Measurements from ENCODE around the gene SLK. TPM values are rescaled to one million over a fixed set of nuclear protein-coding genes. Genes with fewer than 3 reads are reported as not detected.

SLK gene
- polyA plus RNA-seq, 2 of the 4 experiments (the other 2 are of a cell fraction), result 23.3 to 29.2 TPM

DNA sequence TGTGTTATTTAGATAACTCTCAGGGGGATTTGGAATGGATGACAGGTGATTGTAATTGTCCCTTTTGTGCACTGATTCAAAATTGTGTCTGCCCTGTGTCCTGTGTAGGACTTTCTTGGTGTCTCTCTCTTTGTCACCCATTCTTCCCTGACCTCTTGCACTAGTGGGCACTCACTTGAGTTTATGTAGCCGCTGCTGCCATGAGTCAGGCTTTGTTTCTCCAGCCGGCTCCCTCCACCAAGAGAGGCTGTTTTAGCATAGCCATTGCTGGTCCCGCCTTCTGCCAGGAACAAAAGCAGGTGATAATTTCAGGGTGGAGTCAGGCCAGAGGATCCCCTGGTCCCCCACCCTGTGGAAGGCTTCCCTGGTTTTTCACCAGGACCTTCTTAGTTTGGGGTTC is 110.3 kb downstream of the SLK start:
- H3K4me2 ChIP-seq, result no peak overlapping the region
- 81% methylated on average over 3 of the region's 3 CpGs for WGBS (ENCODE audit: missing lambda C conversion rate)
- ChIA-PET CTCF (interaction anchor here (0.6 to 3.1 kb wide), 6 partner anchors 12 to 124 kb away, joined by 3 to 15 read pairs (median 6); partner anchors contain the start of gene SFR1), POLR2A (no interaction called here)
- no peak overlapping the region for H3K4me3 ChIP-seq
- TF ChIP-seq, protein P1, sequence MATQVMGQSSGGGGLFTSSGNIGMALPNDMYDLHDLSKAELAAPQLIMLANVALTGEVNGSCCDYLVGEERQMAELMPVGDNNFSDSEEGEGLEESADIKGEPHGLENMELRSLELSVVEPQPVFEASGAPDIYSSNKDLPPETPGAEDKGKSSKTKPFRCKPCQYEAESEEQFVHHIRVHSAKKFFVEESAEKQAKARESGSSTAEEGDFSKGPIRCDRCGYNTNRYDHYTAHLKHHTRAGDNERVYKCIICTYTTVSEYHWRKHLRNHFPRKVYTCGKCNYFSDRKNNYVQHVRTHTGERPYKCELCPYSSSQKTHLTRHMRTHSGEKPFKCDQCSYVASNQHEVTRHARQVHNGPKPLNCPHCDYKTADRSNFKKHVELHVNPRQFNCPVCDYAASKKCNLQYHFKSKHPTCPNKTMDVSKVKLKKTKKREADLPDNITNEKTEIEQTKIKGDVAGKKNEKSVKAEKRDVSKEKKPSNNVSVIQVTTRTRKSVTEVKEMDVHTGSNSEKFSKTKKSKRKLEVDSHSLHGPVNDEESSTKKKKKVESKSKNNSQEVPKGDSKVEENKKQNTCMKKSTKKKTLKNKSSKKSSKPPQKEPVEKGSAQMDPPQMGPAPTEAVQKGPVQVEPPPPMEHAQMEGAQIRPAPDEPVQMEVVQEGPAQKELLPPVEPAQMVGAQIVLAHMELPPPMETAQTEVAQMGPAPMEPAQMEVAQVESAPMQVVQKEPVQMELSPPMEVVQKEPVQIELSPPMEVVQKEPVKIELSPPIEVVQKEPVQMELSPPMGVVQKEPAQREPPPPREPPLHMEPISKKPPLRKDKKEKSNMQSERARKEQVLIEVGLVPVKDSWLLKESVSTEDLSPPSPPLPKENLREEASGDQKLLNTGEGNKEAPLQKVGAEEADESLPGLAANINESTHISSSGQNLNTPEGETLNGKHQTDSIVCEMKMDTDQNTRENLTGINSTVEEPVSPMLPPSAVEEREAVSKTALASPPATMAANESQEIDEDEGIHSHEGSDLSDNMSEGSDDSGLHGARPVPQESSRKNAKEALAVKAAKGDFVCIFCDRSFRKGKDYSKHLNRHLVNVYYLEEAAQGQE (IDR thresholded peaks at IDR 0.05), result no peak
- no peak for TF ChIP-seq RNF2 (IDR thresholded peaks at IDR 0.05; ENCODE audit: borderline replicate concordance, low read depth)
- TF ChIP-seq ZC3H11A (IDR thresholded peaks at IDR 0.05), result no peak
- TF ChIP-seq NPAS2 (CRISPR knock-in tag; IDR thresholded peaks at IDR 0.05; ENCODE audit: borderline replicate concordance), result no peak
- no peak for TF ChIP-seq RCOR1 (IDR thresholded peaks at IDR 0.05; ENCODE audit: low read depth, low read length)
- TF ChIP-seq HOXB5 (CRISPR knock-in tag; IDR thresholded peaks at IDR 0.05), result no peak
- TF ChIP-seq SREBF2 (IDR thresholded peaks at IDR 0.05), result no peak
- TF ChIP-seq ZNF302 (CRISPR knock-in tag; IDR thresholded peaks at IDR 0.05), result no peak
- no peak for TF ChIP-seq NR3C1 (IDR thresholded peaks at IDR 0.05)
- no peak for TF ChIP-seq CEBPB (IDR thresholded peaks at IDR 0.05)
- TF ChIP-seq FOSB (CRISPR knock-in tag; IDR thresholded peaks at IDR 0.05), result no peak
- no peak for TF ChIP-seq SMC3 (IDR thresholded peaks at IDR 0.05)
- no peak for TF ChIP-seq TP53 (CRISPR knock-in tag; IDR thresholded peaks at IDR 0.05)
- TF ChIP-seq FOXS1 (CRISPR knock-in tag; IDR thresholded peaks at IDR 0.05), result no peak
- no peaks in the 10 kb centered on the region for H3K9me3 ChIP-seq
- H3K4me1 ChIP-seq, result no peaks in the 10 kb centered on the region
- H3K27ac ChIP-seq, result no peak overlapping the region
- DNase-seq (ENCODE audit: low read depth in 1 of 2, low spot score in 1 of 2) (no peak), ATAC-seq (no peak), FAIRE-seq (no peak)

DNA sequence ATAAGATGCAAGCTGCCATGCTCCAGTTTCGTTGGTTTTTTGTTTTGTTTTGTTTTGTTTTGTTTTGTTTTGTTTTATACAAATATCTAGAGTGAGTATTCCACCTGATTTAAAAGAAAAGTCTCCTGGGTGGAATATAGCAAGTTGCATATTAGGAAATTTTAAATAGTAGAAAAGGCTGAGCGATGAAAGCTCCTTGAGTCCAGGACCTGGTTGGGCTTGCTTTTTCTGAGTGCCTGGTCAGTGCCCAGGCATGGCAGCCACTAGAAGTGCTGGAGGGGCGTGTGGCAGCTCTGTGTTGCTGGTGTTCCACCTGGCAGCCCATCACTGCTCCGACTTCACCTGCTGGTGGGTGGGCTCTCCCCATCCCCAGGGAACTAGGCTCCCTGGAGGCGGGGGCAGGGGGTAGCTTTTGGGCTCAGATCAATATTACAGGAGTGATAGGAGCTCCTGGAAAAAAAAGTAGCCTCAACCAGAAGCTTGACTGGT is 110.8 kb downstream of the SLK start:
- Histone ChIP-seq H3K4me3 (no peak overlapping the region), H3K9me3 (no peaks in the 10 kb centered on the region), H3K4me1 (no peaks in the 10 kb centered on the region), H3K4me2 (no peak overlapping the region), H3K27ac (no peak overlapping the region)
- ATAC-seq, result no peak
- no peak for DNase-seq (ENCODE audit: low read depth in 1 of 2, low spot score in 1 of 2)
- CTCF ChIA-PET, result interaction anchor here (0.6 to 3.1 kb wide), 6 partner anchors 12 to 125 kb away, joined by 3 to 15 read pairs (median 6); partner anchors contain the start of gene SFR1
- WGBS (ENCODE audit: missing lambda C conversion rate), result 80% methylated on average over 5 of the region's 5 CpGs
- no peak for FAIRE-seq
- POLR2A ChIA-PET, result interaction anchor here (1.3 kb wide), 1 partner anchor 44 kb away, joined by 6 read pairs; the partner anchor contains the start of gene SFR1
- TF ChIP-seq CHD4 (IDR thresholded peaks at IDR 0.05; ENCODE audit: borderline replicate concordance), result no peak
- TF ChIP-seq, protein P2, sequence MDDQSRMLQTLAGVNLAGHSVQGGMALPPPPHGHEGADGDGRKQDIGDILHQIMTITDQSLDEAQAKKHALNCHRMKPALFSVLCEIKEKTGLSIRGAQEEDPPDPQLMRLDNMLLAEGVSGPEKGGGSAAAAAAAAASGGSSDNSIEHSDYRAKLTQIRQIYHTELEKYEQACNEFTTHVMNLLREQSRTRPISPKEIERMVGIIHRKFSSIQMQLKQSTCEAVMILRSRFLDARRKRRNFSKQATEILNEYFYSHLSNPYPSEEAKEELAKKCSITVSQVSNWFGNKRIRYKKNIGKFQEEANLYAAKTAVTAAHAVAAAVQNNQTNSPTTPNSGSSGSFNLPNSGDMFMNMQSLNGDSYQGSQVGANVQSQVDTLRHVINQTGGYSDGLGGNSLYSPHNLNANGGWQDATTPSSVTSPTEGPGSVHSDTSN (IDR thresholded peaks at IDR 0.05), result no peak
- no peak for TF ChIP-seq FOXS1 (CRISPR knock-in tag; IDR thresholded peaks at IDR 0.05)
- TF ChIP-seq CEBPB (IDR thresholded peaks at IDR 0.05), result no peak
- TF ChIP-seq, protein P3, sequence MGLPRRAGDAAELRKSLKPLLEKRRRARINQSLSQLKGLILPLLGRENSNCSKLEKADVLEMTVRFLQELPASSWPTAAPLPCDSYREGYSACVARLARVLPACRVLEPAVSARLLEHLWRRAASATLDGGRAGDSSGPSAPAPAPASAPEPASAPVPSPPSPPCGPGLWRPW (IDR thresholded peaks at IDR 0.05), result no peak
- TF ChIP-seq, protein P4, sequence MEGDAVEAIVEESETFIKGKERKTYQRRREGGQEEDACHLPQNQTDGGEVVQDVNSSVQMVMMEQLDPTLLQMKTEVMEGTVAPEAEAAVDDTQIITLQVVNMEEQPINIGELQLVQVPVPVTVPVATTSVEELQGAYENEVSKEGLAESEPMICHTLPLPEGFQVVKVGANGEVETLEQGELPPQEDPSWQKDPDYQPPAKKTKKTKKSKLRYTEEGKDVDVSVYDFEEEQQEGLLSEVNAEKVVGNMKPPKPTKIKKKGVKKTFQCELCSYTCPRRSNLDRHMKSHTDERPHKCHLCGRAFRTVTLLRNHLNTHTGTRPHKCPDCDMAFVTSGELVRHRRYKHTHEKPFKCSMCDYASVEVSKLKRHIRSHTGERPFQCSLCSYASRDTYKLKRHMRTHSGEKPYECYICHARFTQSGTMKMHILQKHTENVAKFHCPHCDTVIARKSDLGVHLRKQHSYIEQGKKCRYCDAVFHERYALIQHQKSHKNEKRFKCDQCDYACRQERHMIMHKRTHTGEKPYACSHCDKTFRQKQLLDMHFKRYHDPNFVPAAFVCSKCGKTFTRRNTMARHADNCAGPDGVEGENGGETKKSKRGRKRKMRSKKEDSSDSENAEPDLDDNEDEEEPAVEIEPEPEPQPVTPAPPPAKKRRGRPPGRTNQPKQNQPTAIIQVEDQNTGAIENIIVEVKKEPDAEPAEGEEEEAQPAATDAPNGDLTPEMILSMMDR (IDR thresholded peaks at IDR 0.05), result no peak
- no peak for TF ChIP-seq NPAS2 (CRISPR knock-in tag; IDR thresholded peaks at IDR 0.05; ENCODE audit: borderline replicate concordance)
- TF ChIP-seq FOSB (CRISPR knock-in tag; IDR thresholded peaks at IDR 0.05), result no peak
- no peak for TF ChIP-seq HOXB13 (CRISPR knock-in tag; IDR thresholded peaks at IDR 0.05; ENCODE audit: low read depth)
- no peak for TF ChIP-seq ZNF302 (CRISPR knock-in tag; IDR thresholded peaks at IDR 0.05)
- TF ChIP-seq RARB (CRISPR knock-in tag; IDR thresholded peaks at IDR 0.05), result no peak

Small RNA genes lying within 50 kb of the gene (small RNA-seq; reads per million reads assigned to genes)
- 0 reads per million in 6 experiments for gene RN7SL524P

Other genes with a start within 250 kb of the SLK start
- gene SH3PXD2A, start 111.6 kb upstream of the SLK start, polyA plus RNA-seq (2011; rRNA removed), result 3.9 and 6.2 TPM in 2 replicates
- 1.4 to 2.4 TPM (median 1.7 TPM) in 3 replicates for gene SH3PXD2A, start 111.6 kb upstream of the SLK start, polyA plus RNA-seq (2017; fragmentation: RNase III; extraction: RNeasy Plus Mini Kit Qiagen cat#74134 plus additional on column Dnase treatment)
- gene STN1, start 49.0 kb upstream of the SLK start, polyA plus RNA-seq (2011; rRNA removed), result 34.5 and 35.5 TPM in 2 replicates
- gene STN1, start 49.0 kb upstream of the SLK start, polyA plus RNA-seq (2017; fragmentation: RNase III; extraction: RNeasy Plus Mini Kit Qiagen cat#74134 plus additional on column Dnase treatment), result 15.8 to 19.0 TPM (median 17.1 TPM) in 3 replicates
- 0.91 and 1.3 TPM in 2 replicates for gene COL17A1, start 118.7 kb downstream of the SLK start, polyA plus RNA-seq (2011; rRNA removed)
- 1.5 to 1.7 TPM (median 1.6 TPM) in 3 replicates for gene COL17A1, start 118.7 kb downstream of the SLK start, polyA plus RNA-seq (2017; fragmentation: RNase III; extraction: RNeasy Plus Mini Kit Qiagen cat#74134 plus additional on column Dnase treatment)
- 11.2 and 17.6 TPM in 2 replicates for gene SFR1, start 155.0 kb downstream of the SLK start, polyA plus RNA-seq (2011; rRNA removed)
- 15.8 to 16.8 TPM (median 16.2 TPM) in 3 replicates for gene SFR1, start 155.0 kb downstream of the SLK start, polyA plus RNA-seq (2017; fragmentation: RNase III; extraction: RNeasy Plus Mini Kit Qiagen cat#74134 plus additional on column Dnase treatment)

Measured in A549 (cell line).